Hepatocyte (in vitro differentiated cells): ENCODE measurements around the gene SERPINA4. TPM values are rescaled to one million over a fixed set of nuclear protein-coding genes. Genes with fewer than 3 reads are reported as not detected.

Source experiments
- DNase-seq: peaks from one replicate; pipeline ENCODE4 v3.0.0-alpha.2; 2016; ENCODE audit warnings: low spot score
- H2AFZ ChIP-seq: fragments of 200-600 bp; sonication (generic); 2 replicates; pipeline ENCODE4 v1.6.0; 2016; ENCODE audit warnings: antibody characterized with exemption, mild to moderate bottlenecking
- H3K27ac ChIP-seq: fragments of 200-600 bp; sonication (generic); 2 replicates; pipeline ENCODE4 v1.5.1; 2016; ENCODE audit warnings: mild to moderate bottlenecking
- H3K27me3 ChIP-seq: fragments of 200-600 bp; sonication (generic); 2 replicates; pipeline ENCODE4 v1.6.1; 2016
- H3K36me3 ChIP-seq: fragments of 200-600 bp; sonication (generic); replicated peaks from 2 replicates; pipeline ENCODE4 v1.5.1; 2016; ENCODE audit warnings: low read depth; ENCODE audit not compliant: insufficient read depth
- H3K4me1 ChIP-seq: fragments of 200-600 bp; sonication (generic); 2 replicates; pipeline ENCODE4 v1.5.1; 2016; ENCODE audit warnings: mild to moderate bottlenecking, moderate library complexity; ENCODE audit not compliant: insufficient read depth
- H3K4me2 ChIP-seq: fragments of 200-600 bp; sonication (generic); 2 replicates; pipeline ENCODE4 v1.6.0; 2016
- H3K4me3 ChIP-seq: fragments of 200-600 bp; sonication (generic); 2 replicates; pipeline ENCODE4 v1.5.1; 2016; ENCODE audit warnings: mild to moderate bottlenecking
- H3K79me2 ChIP-seq: fragments of 200-600 bp; sonication (generic); 2 replicates; pipeline ENCODE4 v1.6.0; 2017; ENCODE audit warnings: mild to moderate bottlenecking
- H3K9me2 ChIP-seq: fragments of 200-600 bp; sonication (generic); replicated peaks from 2 replicates; pipeline ENCODE4 v1.6.0; 2017; ENCODE audit warnings: mild to moderate bottlenecking; ENCODE audit not compliant: insufficient read depth
- H3K9me3 ChIP-seq: fragments of 200-600 bp; sonication (generic); 2 replicates; pipeline ENCODE4 v1.5.1; 2016; ENCODE audit warnings: low read depth, mild to moderate bottlenecking
- H4K20me1 ChIP-seq: fragments of 200-600 bp; sonication (generic); 2 replicates; pipeline ENCODE4 v1.6.0; 2016; ENCODE audit warnings: mild to moderate bottlenecking; ENCODE audit not compliant: insufficient read depth, poor library complexity, severe bottlenecking
- CTCF ChIP-seq: fragments of 200-600 bp; sonication (generic); IDR thresholded peaks from 2 replicates; pipeline ENCODE4 v1.5.1; 2016; ENCODE audit warnings: antibody characterized with exemption, mild to moderate bottlenecking; ENCODE audit not compliant: poor library complexity
- EZH2 ChIP-seq: fragments of 200-600 bp; sonication (generic); IDR thresholded peaks from 2 replicates; pipeline ENCODE4 v1.6.1; 2016; ENCODE audit warnings: antibody characterized with exemption, mild to moderate bottlenecking, borderline replicate concordance
- EZH2phosphoT487 ChIP-seq: fragments of 200-600 bp; sonication (generic); IDR thresholded peaks from one replicate; pipeline ENCODE4 v1.6.1; 2018; ENCODE audit warnings: antibody characterized with exemption, mild to moderate bottlenecking, low read depth, moderate library complexity; ENCODE audit not compliant: unreplicated experiment, severe bottlenecking
- WGBS: methylation state at CpG from one replicate; pipeline ENCODE4 v1.1.6; 2016; ENCODE audit warnings: low lambda C conversion rate; ENCODE audit errors: missing lambda C conversion rate; 5-methylcytosine and 5-hydroxymethylcytosine counted together
- polyA plus RNA-seq: library from polyadenylated mRNA; unstranded; fragments of >200 nt; fragmentation: Nextera tagmentation; extraction: Ambion mirVana; gene quantifications from 2 replicates; pipeline ENCODE4 v1.2.1, GENCODE V29; 2016
- total RNA-seq: library from RNA; depleted of rRNA; stranded (reverse); fragments of >200 nt; gene quantifications from 2 replicates; pipeline ENCODE4 v1.2.3, GENCODE V29; 2014

SERPINA4 gene
- total and polyA plus RNA-seq, 2 experiments from 2014 or later = 27.8 to 35.2 TPM

GRCh38 chr14:94559638-94560290 lies 1.5 kb upstream of the SERPINA4 start:
- no peak for DNase-seq
- 92% methylated on average over 9 of the region's 9 CpGs for WGBS
- no peaks in the 10 kb centered on the region for H3K9me2 ChIP-seq
- H3K4me2 ChIP-seq = no peak overlapping the region
- TF ChIP-seq EZH2 (no peak), EZH2phosphoT487 (no peak), CTCF (no peak)
- peaks cover 2% of the 10 kb centered on the region for H3K9me3 ChIP-seq
- no peak overlapping the region for H3K27ac ChIP-seq
- H3K27me3 ChIP-seq = no peaks in the 10 kb centered on the region
- H2AFZ ChIP-seq = no peak overlapping the region
- no peaks in the 10 kb centered on the region for H3K79me2 ChIP-seq
- no peaks in the 10 kb centered on the region for H4K20me1 ChIP-seq
- no peaks in the 10 kb centered on the region for H3K36me3 ChIP-seq
- peaks cover 8% of the 10 kb centered on the region for H3K4me1 ChIP-seq
- no peak overlapping the region for H3K4me3 ChIP-seq

- Histone ChIP-seq H3K4me2 (no peak overlapping the region), H3K4me1 (peaks cover 8% of the 10 kb centered on the region), H3K9me2 (no peaks in the 10 kb centered on the region), H3K79me2 (no peaks in the 10 kb centered on the region), H2AFZ (no peak overlapping the region), H3K36me3 (no peaks in the 10 kb centered on the region), H3K27me3 (no peaks in the 10 kb centered on the region), H4K20me1 (no peaks in the 10 kb centered on the region), H3K4me3 (no peak overlapping the region), H3K27ac (no peak overlapping the region), H3K9me3 (no peaks in the 10 kb centered on the region)
- no peak for DNase-seq
- TF ChIP-seq EZH2 = no peak
- WGBS = 82% methylated on average over 3 of the region's 3 CpGs
These were observed 964 bp upstream of the SERPINA4 start for GRCh38 chr14:94560291-94560665.

- Histone ChIP-seq H3K4me2 (peak overlapping the region; percentile 55), H2AFZ (no peak overlapping the region), H4K20me1 (no peaks in the 10 kb centered on the region), H3K9me3 (no peaks in the 10 kb centered on the region), H3K9me2 (no peaks in the 10 kb centered on the region), H3K27ac (peak overlapping the region; percentile 78), H3K4me1 (peaks cover 8% of the 10 kb centered on the region), H3K4me3 (no peak overlapping the region), H3K36me3 (no peaks in the 10 kb centered on the region), H3K79me2 (no peaks in the 10 kb centered on the region), H3K27me3 (no peaks in the 10 kb centered on the region)
- TF ChIP-seq CTCF = no peak
- no peak for TF ChIP-seq EZH2phosphoT487
- TF ChIP-seq EZH2 = no peak
- WGBS = 91% methylated on average over 7 of the region's 7 CpGs
- no peak for DNase-seq
These were observed 391 bp downstream of the SERPINA4 start for GRCh38 chr14:94561656-94562010.

GRCh38 chr14:94562022-94562421 lies 780 bp downstream of the SERPINA4 start:
- Histone ChIP-seq H2AFZ (no peak overlapping the region), H3K4me1 (peaks cover 8% of the 10 kb centered on the region), H3K9me3 (no peaks in the 10 kb centered on the region), H3K4me3 (no peak overlapping the region), H3K79me2 (no peaks in the 10 kb centered on the region), H3K27me3 (no peaks in the 10 kb centered on the region), H3K27ac (no peak overlapping the region), H3K4me2 (peak overlapping the region; percentile 55), H4K20me1 (no peaks in the 10 kb centered on the region), H3K9me2 (no peaks in the 10 kb centered on the region), H3K36me3 (no peaks in the 10 kb centered on the region)
- TF ChIP-seq EZH2 (no peak), CTCF (no peak), EZH2phosphoT487 (no peak)
- no peak for DNase-seq
- WGBS = 94% methylated on average over 5 of the region's 5 CpGs
